Activated naive CD8-positive, alpha-beta T cell treated with anti-CD3 and anti-CD28 coated beads for 36 hours (primary cell): Measurements from ENCODE around the gene GALNT2. TPM values are rescaled to one million over a fixed set of nuclear protein-coding genes. Genes with fewer than 3 reads are reported as not detected.

Experiments
- DNase-seq: peaks from one replicate; pipeline ENCODE4 v3.0.0; 2021
- H3K27ac Mint-ChIP-seq: one replicate; pipeline ENCODE4 v1.8.0; 2022; ENCODE audit warnings: mild to moderate bottlenecking, moderate library complexity, mixed read lengths
- H3K27me3 Mint-ChIP-seq: one replicate; pipeline ENCODE4 v1.8.0; 2022; ENCODE audit warnings: mild to moderate bottlenecking, mixed read lengths
- H3K36me3 Mint-ChIP-seq: one replicate; pipeline ENCODE4 v1.8.0; 2021; ENCODE audit warnings: mild to moderate bottlenecking, mixed read lengths
- H3K4me1 Mint-ChIP-seq: one replicate; pipeline ENCODE4 v1.8.0; 2021; ENCODE audit warnings: mixed read lengths
- H3K4me3 Mint-ChIP-seq: one replicate; pipeline ENCODE4 v1.8.0; 2022; ENCODE audit warnings: mild to moderate bottlenecking, moderate library complexity, mixed read lengths
- H3K9me3 Mint-ChIP-seq: one replicate; pipeline ENCODE4 v1.8.0; 2022; ENCODE audit warnings: mixed read lengths
- total RNA-seq, 2 experiments: library from RNA; stranded (reverse); gene quantifications; one replicate each; pipeline ENCODE4 v1.2.3, GENCODE V29; 2021

GALNT2 gene
- total RNA-seq, 2 experiments from 2014 or later, result 46.5 to 48.2 TPM

DNA sequence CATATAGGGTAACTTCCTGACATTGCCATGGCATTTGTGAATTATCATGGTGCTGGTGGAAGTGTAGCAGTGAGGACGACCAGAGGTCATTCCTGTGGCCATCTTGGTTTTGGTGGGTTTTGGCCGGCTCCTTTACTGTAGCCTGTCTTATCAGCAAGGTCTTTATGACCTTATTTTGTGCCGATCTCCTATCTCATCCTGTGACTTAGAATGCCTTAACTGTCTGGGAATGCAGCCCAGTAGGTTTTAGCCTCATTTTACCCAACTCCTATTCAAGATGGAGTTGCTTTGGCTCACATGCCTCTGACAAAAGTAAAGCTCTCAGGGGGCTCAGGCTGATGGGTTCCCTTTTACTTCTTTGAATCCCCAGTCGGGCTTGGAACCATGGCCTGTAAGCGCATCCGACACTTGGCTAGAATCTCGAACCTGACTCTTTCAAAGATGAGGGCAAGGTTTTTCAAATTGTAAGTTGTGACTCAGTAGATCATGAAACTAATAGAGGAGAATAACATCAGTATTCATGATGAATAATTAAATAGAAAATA lies 85.0 kb downstream of the GALNT2 start:
- Mint-ChIP-seq H3K36me3 (peaks cover 9% of the 10 kb centered on the region), H3K27ac (no peak overlapping the region), H3K27me3 (no peaks in the 10 kb centered on the region), H3K4me1 (peaks cover 55% of the 10 kb centered on the region), H3K4me3 (no peak overlapping the region), H3K9me3 (no peaks in the 10 kb centered on the region)
- DNase-seq, result no peak

DNA sequence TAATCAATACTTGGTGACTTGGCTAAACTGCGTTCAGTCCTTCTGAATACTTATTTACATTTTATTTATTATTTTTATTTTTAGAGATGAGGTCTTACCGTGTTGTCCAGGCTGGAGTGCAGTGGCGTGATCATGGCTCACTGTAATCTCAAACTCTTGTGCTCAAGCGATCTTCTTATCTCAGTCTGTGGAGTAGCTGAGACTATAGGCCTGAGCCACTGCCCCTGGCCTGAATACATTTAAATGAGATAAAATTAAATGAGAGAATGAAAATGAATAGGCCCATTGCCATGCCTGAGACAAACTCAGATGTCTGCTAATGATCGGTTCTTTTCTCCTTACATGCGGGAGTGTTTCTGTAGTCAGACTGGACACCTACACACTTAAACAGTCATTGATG lies 86.0 kb downstream of the GALNT2 start:
- H3K27me3 Mint-ChIP-seq, result no peaks in the 10 kb centered on the region
- DNase-seq, result no peak
- H3K4me3 Mint-ChIP-seq, result no peak overlapping the region
- peaks cover 9% of the 10 kb centered on the region for H3K36me3 Mint-ChIP-seq
- no peak overlapping the region for H3K27ac Mint-ChIP-seq
- peaks cover 56% of the 10 kb centered on the region for H3K4me1 Mint-ChIP-seq
- no peaks in the 10 kb centered on the region for H3K9me3 Mint-ChIP-seq

GRCh38 chr1:230153641-230154296 lies 86.7 kb downstream of the GALNT2 start:
- Mint-ChIP-seq H3K27me3 (no peaks in the 10 kb centered on the region), H3K4me3 (no peak overlapping the region), H3K36me3 (peaks cover 9% of the 10 kb centered on the region), H3K9me3 (no peaks in the 10 kb centered on the region), H3K4me1 (peaks cover 57% of the 10 kb centered on the region), H3K27ac (no peak overlapping the region)
- no peak for DNase-seq

DNA sequence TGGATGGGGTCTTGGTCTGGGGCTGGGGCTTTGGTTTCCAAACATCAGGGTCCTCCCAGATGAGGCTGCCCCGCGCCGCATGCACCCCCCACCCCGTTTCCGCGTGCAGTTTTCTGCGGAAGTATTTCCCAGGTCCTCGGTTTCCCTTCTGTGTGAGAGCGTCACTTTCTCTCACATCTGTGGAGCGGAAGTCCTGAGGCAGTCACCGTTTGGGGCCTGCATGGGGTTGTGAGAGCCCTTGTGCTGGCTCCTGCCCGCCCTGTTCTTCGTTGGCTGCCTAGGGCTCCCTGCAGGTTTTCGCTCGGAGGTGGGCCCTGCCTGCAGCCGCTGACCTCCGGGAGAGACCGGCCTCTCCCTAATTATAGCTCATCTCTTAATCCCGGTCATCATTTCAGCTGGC lies 88.0 kb downstream of the GALNT2 start:
- Mint-ChIP-seq H3K4me3 (no peak overlapping the region), H3K27ac (no peak overlapping the region), H3K4me1 (peaks cover 47% of the 10 kb centered on the region), H3K9me3 (no peaks in the 10 kb centered on the region), H3K27me3 (no peaks in the 10 kb centered on the region), H3K36me3 (peaks cover 9% of the 10 kb centered on the region)
- DNase-seq, result no peak

GRCh38 chr1:230156068-230156467 lies 89.0 kb downstream of the GALNT2 start:
- Mint-ChIP-seq H3K9me3 (no peaks in the 10 kb centered on the region), H3K27me3 (no peaks in the 10 kb centered on the region), H3K27ac (no peak overlapping the region), H3K36me3 (peaks cover 8% of the 10 kb centered on the region), H3K4me3 (no peak overlapping the region), H3K4me1 (peaks cover 43% of the 10 kb centered on the region)
- no peak for DNase-seq

DNA sequence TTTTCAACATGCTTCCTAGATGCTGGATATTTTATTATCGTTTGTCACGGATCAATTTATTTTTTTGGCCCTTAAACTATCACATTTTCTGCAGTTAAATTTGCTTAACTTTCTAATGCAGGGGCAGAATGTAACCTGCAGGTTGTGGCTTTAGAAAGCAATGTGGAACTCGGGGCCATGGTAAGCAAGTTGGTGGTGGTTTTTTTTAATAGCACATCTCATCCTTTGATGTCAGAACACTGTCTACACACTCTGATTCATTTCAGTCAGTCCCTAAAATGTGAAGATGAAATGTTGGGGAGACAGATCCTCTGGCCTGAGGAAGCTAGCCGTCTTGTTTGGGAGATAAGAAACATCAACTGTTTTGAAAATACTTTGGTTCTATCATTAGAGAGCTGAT lies 89.5 kb downstream of the GALNT2 start:
- Mint-ChIP-seq H3K9me3 (no peaks in the 10 kb centered on the region), H3K27me3 (no peaks in the 10 kb centered on the region), H3K4me3 (no peak overlapping the region), H3K36me3 (peaks cover 5% of the 10 kb centered on the region), H3K27ac (no peak overlapping the region), H3K4me1 (peaks cover 45% of the 10 kb centered on the region)
- DNase-seq, result no peak

- Mint-ChIP-seq H3K9me3 (no peaks in the 10 kb centered on the region), H3K27ac (no peak overlapping the region), H3K27me3 (no peaks in the 10 kb centered on the region), H3K4me3 (no peak overlapping the region), H3K4me1 (peaks cover 41% of the 10 kb centered on the region), H3K36me3 (peaks cover 5% of the 10 kb centered on the region)
- no peak for DNase-seq
Measured at GRCh38 chr1:230157420-230158390, 90.7 kb downstream of the GALNT2 start.

DNA sequence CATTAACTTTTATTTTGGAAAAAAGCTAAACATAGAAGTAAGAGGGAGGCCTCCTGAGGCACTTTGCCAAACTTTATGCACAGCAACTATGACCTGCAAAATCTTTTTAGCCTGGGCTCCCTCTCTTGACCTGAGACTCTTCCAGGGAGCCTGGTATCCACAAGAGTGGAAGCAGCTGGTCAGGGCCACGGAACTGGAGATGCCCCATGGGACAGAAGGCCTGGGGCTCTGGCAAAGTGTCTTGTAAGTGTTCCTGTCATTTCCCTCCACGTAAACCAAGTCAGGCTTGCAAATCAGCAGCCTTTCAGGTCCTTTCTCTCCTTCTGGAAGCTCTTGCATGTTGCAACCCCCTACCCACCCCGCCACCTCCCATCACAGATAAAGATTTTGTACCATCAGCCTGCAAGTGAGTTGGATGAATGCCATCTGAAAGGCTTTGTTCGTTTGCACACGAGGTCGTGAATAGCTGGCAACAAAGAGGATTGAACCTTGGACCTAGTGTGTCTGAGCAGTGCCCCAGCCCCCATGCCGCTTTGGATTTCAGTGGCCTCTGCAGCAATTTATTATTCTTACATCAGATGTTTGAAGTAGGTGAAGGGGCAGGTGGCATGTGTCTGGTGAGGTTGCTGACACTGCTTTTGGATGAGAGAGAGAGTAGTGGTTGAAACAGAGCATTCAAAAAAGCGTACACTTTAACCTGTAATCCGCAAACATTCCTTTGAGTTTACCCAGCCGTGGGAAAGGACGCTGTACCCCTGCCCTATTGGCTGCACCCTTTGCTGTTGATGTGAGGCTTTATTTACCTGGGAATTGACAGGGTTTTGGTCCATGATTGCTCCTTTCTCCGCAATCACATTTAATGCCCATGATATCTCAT lies 91.6 kb downstream of the GALNT2 start:
- Mint-ChIP-seq H3K27ac (no peak overlapping the region), H3K4me1 (peaks cover 40% of the 10 kb centered on the region)
- no peak for DNase-seq

DNA sequence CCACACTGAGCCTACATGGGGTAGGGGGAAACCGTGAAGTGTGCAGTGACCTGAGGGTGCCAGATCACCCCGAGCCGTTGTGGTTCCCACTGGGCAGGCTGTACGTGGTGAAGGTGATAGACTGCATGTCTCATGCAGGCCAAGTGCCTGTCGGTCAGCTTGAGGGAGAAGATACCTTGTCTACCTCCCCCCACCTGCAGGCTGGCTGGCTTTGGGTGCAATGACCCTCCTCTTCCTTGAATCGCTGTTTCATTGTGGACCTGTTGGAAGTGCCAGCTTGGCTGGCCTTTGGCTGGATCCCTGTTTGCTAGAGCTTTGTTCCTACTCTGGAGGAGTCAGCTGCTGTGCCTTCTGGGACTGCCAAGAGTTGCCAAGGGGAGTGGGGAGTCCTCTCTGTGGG lies 92.5 kb downstream of the GALNT2 start:
- H3K27me3 Mint-ChIP-seq, result no peaks in the 10 kb centered on the region
- no peak for DNase-seq
- peaks cover 32% of the 10 kb centered on the region for H3K4me1 Mint-ChIP-seq
- no peak overlapping the region for H3K4me3 Mint-ChIP-seq
- no peak overlapping the region for H3K27ac Mint-ChIP-seq
- no peaks in the 10 kb centered on the region for H3K9me3 Mint-ChIP-seq
- peaks cover 5% of the 10 kb centered on the region for H3K36me3 Mint-ChIP-seq

More for the DNA sequence above, 91.6 kb downstream of the GALNT2 start:
- H3K4me3 Mint-ChIP-seq, result no peak overlapping the region
- H3K36me3 Mint-ChIP-seq, result peaks cover 5% of the 10 kb centered on the region
- H3K27me3 Mint-ChIP-seq, result no peaks in the 10 kb centered on the region
- H3K9me3 Mint-ChIP-seq, result no peaks in the 10 kb centered on the region

GRCh38 chr1:230160957-230161771 lies 94.1 kb downstream of the GALNT2 start:
- no peak overlapping the region for H3K27ac Mint-ChIP-seq
- peaks cover 3% of the 10 kb centered on the region for H3K36me3 Mint-ChIP-seq
- DNase-seq, result no peak
- no peaks in the 10 kb centered on the region for H3K9me3 Mint-ChIP-seq
- peaks cover 27% of the 10 kb centered on the region for H3K4me1 Mint-ChIP-seq
- no peak overlapping the region for H3K4me3 Mint-ChIP-seq
- H3K27me3 Mint-ChIP-seq, result no peaks in the 10 kb centered on the region

GRCh38 chr1:230163205-230163604 lies 96.2 kb downstream of the GALNT2 start:
- no peaks in the 10 kb centered on the region for H3K9me3 Mint-ChIP-seq
- DNase-seq, result no peak
- no peaks in the 10 kb centered on the region for H3K27me3 Mint-ChIP-seq
- H3K27ac Mint-ChIP-seq, result no peak overlapping the region
- no peaks in the 10 kb centered on the region for H3K36me3 Mint-ChIP-seq
- H3K4me3 Mint-ChIP-seq, result no peak overlapping the region
- peaks cover 24% of the 10 kb centered on the region for H3K4me1 Mint-ChIP-seq

DNA sequence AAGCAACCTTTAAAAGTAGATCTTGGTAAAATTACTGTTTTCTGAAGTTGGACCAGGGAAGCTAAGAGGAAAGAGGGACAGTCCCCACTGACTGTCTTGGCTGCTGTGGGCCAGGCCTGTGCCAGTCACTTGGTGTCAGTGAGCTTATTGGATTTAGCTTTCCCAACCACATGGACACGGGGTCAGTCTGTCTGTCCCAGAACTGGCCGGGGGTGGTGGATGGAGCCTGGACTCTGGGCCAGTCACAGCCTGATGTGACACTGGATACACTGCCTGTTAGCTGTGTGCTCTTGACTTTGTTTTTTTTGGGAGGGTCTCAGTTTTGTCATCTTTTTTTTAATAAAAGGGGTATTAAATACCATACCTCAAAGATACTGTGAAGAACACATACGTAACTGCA lies 96.7 kb downstream of the GALNT2 start:
- H3K4me3 Mint-ChIP-seq, result no peak overlapping the region
- H3K27ac Mint-ChIP-seq, result no peak overlapping the region
- H3K4me1 Mint-ChIP-seq, result peaks cover 24% of the 10 kb centered on the region
- H3K9me3 Mint-ChIP-seq, result no peaks in the 10 kb centered on the region
- no peak for DNase-seq
- H3K27me3 Mint-ChIP-seq, result no peaks in the 10 kb centered on the region
- H3K36me3 Mint-ChIP-seq, result no peaks in the 10 kb centered on the region

GRCh38 chr1:230165536-230165935 lies 98.5 kb downstream of the GALNT2 start:
- no peak for DNase-seq
- H3K9me3 Mint-ChIP-seq, result no peaks in the 10 kb centered on the region
- peaks cover 42% of the 10 kb centered on the region for H3K4me1 Mint-ChIP-seq
- H3K27ac Mint-ChIP-seq, result no peak overlapping the region
- no peaks in the 10 kb centered on the region for H3K36me3 Mint-ChIP-seq
- no peak overlapping the region for H3K4me3 Mint-ChIP-seq
- no peaks in the 10 kb centered on the region for H3K27me3 Mint-ChIP-seq
